ENCODE measurements around the gene MET. TPM values are rescaled to one million over a fixed set of nuclear protein-coding genes. Genes with fewer than 3 reads are reported as not detected.

Gene MET
- total RNA-seq, 1 donor from 2014 or later: 34.2 TPM

DNA sequence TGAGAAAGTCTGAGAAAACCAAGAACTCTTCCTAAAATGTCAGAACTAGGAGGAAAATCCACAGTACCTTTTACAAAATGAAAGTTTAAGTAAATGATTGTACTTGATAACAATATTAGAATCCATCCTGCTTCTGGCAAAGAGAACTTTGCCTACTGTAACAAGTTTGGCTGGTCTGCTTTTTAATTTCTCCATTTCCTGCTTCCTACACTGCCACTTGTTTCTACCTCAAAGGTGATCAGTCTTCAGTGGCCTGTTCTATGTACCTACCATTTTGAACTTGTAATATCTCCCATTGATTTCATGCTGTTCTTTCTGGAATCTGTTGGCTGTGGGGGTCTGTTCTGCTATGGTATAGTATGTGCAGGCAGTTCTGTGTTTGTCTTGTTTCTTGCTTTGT is 157.5 kb downstream of the MET start:
- H3K27ac Mint-ChIP-seq: peak overlapping the region; percentile 84
- peaks cover 2% of the 10 kb centered on the region for H3K9me3 Mint-ChIP-seq
- H3K4me3 Mint-ChIP-seq: peak overlapping the region; percentile 35
- no peaks in the 10 kb centered on the region for H3K27me3 Mint-ChIP-seq
- DNase-seq (ENCODE audit: extremely low spot score, unreplicated experiment): no peak
- no peaks in the 10 kb centered on the region for H3K4me1 Mint-ChIP-seq (ENCODE audit: unreplicated experiment)
- H3K36me3 Mint-ChIP-seq: no peaks in the 10 kb centered on the region
- TF ChIP-seq, protein P1, sequence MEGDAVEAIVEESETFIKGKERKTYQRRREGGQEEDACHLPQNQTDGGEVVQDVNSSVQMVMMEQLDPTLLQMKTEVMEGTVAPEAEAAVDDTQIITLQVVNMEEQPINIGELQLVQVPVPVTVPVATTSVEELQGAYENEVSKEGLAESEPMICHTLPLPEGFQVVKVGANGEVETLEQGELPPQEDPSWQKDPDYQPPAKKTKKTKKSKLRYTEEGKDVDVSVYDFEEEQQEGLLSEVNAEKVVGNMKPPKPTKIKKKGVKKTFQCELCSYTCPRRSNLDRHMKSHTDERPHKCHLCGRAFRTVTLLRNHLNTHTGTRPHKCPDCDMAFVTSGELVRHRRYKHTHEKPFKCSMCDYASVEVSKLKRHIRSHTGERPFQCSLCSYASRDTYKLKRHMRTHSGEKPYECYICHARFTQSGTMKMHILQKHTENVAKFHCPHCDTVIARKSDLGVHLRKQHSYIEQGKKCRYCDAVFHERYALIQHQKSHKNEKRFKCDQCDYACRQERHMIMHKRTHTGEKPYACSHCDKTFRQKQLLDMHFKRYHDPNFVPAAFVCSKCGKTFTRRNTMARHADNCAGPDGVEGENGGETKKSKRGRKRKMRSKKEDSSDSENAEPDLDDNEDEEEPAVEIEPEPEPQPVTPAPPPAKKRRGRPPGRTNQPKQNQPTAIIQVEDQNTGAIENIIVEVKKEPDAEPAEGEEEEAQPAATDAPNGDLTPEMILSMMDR (conservative IDR thresholded peaks at IDR 0.05): no peak

DNA sequence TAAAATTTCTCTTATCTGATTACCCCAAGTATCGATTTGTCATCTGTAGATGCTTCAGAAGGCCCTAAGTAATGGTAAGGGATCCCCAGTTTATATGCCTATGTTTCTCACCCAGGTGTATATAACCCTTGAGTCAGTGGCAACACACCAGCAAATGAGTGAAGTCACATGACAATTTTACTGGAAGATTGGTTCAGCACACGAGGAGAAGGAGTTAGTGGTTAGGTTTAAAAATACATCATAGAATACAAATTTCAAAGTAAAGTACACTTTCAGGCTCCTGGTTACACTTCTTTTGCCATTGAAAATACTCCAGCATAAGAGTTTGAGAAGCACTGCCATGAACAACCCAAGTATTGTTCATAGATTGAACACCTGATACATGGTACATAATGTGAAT is 160.7 kb downstream of the MET start:
- Mint-ChIP-seq H3K36me3 (no peaks in the 10 kb centered on the region), H3K4me1 (ENCODE audit: unreplicated experiment) (no peaks in the 10 kb centered on the region), H3K9me3 (no peaks in the 10 kb centered on the region), H3K27ac (no peak overlapping the region), H3K4me3 (no peak overlapping the region), H3K27me3 (no peaks in the 10 kb centered on the region)
- DNase-seq (ENCODE audit: extremely low spot score, unreplicated experiment): no peak
- TF ChIP-seq, protein P1 (conservative IDR thresholded peaks at IDR 0.05): no peak

DNA sequence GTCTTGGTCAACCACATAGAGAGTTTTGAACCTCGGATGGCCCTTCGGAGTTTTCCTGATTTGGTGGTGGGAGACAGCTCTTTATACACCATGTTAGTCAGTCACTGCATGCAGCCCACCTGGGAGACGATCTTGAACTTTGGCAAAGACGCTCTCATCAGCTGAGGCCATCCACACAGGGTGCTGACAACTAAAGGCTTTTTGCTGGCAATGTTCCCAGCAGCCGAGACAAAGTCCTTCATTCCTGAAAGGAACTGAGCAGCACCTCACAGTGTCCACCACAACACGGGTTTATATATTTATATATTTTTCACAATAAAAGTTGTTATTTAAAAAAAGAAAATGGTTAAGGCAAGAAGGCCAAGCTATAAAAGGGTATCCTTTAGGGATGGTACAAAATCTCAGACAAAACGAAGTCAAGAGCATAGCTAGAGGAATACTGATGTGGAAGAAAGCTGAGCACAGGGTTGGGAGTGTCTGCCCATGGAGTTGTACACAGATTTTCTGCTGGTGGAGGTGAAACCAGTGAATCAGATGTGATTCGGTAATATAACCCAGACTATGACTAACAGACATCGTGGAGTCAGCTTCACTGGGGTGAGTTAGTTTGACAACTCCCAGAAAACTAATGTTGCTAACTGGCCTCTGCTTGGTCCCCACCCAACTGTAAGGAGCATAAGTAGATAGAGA is 163.0 kb downstream of the MET start:
- H3K27ac Mint-ChIP-seq: no peak overlapping the region
- TF ChIP-seq, protein P1 (conservative IDR thresholded peaks at IDR 0.05): no peak
- H3K4me3 Mint-ChIP-seq: no peak overlapping the region
- no peaks in the 10 kb centered on the region for H3K9me3 Mint-ChIP-seq
- no peak for DNase-seq (ENCODE audit: extremely low spot score, unreplicated experiment)
- no peaks in the 10 kb centered on the region for H3K27me3 Mint-ChIP-seq
- H3K4me1 Mint-ChIP-seq (ENCODE audit: unreplicated experiment): no peaks in the 10 kb centered on the region
- H3K36me3 Mint-ChIP-seq: no peaks in the 10 kb centered on the region

DNA sequence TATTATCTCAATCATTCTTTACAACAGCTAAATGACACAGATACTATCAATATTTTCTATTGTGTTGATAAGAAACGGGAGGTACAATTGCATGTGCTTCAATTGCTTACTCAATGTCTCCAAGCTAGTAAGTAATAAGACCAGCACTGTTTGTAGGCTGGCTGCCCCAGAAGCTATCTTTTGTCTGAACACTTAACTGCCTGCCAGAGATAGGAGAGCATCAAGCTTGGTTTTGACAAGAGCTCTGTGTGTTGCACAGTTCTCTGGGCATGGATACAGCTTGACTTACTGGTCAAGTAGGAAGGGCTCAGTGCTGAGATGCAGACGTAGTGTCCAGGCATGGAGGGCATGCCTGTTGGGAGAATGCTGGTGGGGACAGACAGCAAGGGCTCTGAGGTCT is 164.1 kb downstream of the MET start:
- Mint-ChIP-seq H3K27me3 (no peaks in the 10 kb centered on the region), H3K27ac (no peak overlapping the region), H3K9me3 (no peaks in the 10 kb centered on the region), H3K4me1 (ENCODE audit: unreplicated experiment) (no peaks in the 10 kb centered on the region), H3K4me3 (no peak overlapping the region), H3K36me3 (no peaks in the 10 kb centered on the region)
- TF ChIP-seq, protein P1 (conservative IDR thresholded peaks at IDR 0.05): no peak
- DNase-seq (ENCODE audit: extremely low spot score, unreplicated experiment): no peak

DNA sequence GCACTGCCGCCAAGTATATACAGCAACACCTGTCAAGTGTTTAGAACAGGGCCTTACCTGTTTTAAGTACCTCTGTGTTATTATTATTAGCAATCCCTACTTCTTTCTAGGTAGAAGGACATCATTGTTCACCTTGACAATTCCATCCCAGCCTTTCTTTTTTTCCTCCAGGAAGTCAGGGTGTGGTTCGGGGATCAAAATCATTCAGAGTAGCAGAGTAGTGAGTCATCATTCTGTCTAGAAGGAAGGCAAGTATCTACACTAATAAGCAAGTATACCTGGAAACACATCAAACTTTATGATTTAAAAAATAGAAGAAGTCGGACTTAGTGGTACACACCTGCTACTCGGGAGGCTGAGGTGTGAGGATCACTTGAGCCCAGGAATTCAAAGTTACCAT is 164.9 kb downstream of the MET start:
- TF ChIP-seq, protein P1 (conservative IDR thresholded peaks at IDR 0.05): no peak
- H3K9me3 Mint-ChIP-seq: no peaks in the 10 kb centered on the region
- no peaks in the 10 kb centered on the region for H3K4me1 Mint-ChIP-seq (ENCODE audit: unreplicated experiment)
- no peaks in the 10 kb centered on the region for H3K36me3 Mint-ChIP-seq
- H3K27me3 Mint-ChIP-seq: no peaks in the 10 kb centered on the region
- H3K27ac Mint-ChIP-seq: no peak overlapping the region
- no peak overlapping the region for H3K4me3 Mint-ChIP-seq
- DNase-seq (ENCODE audit: extremely low spot score, unreplicated experiment): no peak

Measured in type B pancreatic cell (in vitro differentiated cells).